ENCODE results near the gene ANO10. TPM values are rescaled to one million over a fixed set of nuclear protein-coding genes. Genes with fewer than 3 reads are reported as not detected.

Gene ANO10
- total RNA-seq, 3 donors from 2014 or later: 27.4 to 31.8 (median 28.5) TPM

- intact Hi-C loops (cut with DNase I; ENCODE audit: low total_unique reads): no loop called here
- Histone ChIP-seq H3K27ac (no peak overlapping the region), H3K4me3 (no peak overlapping the region), H3K27me3 (no peaks in the 10 kb centered on the region), H3K4me1 (no peaks in the 10 kb centered on the region), H3K9me3 (no peaks in the 10 kb centered on the region), H3K36me3 (no peaks in the 10 kb centered on the region)
- no peak for DNase-seq (ENCODE audit: low spot score in 2 of 2)
- no peak for TF ChIP-seq POLR2A (IDR thresholded peaks at IDR 0.05)
- TF ChIP-seq, protein P1, sequence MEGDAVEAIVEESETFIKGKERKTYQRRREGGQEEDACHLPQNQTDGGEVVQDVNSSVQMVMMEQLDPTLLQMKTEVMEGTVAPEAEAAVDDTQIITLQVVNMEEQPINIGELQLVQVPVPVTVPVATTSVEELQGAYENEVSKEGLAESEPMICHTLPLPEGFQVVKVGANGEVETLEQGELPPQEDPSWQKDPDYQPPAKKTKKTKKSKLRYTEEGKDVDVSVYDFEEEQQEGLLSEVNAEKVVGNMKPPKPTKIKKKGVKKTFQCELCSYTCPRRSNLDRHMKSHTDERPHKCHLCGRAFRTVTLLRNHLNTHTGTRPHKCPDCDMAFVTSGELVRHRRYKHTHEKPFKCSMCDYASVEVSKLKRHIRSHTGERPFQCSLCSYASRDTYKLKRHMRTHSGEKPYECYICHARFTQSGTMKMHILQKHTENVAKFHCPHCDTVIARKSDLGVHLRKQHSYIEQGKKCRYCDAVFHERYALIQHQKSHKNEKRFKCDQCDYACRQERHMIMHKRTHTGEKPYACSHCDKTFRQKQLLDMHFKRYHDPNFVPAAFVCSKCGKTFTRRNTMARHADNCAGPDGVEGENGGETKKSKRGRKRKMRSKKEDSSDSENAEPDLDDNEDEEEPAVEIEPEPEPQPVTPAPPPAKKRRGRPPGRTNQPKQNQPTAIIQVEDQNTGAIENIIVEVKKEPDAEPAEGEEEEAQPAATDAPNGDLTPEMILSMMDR (IDR thresholded peaks at IDR 0.05): no peak
- no peak for TF ChIP-seq POLR2AphosphoS5 (IDR thresholded peaks at IDR 0.05)
Observed at GRCh38 chr3:43540624-43541023, 81.2 kb downstream of the ANO10 start.

DNA sequence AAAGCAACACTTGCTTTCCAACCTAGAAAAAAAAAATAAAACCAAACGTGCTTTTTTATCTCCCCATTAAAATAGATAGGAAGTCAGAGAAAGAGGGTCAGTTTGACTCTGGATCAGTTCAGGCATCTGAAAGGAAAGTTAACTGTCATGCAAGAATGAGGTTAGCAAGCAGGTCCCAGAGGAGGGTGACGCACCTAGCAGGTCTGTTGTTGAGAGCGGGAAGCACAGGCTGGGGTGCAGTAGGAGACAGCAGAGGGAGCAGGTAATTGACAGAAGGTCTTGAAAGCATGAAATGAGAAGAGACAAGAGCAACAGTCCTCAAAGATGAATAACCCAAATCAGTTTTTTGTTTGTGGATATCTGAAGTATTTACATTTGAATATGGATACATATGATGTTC lies 82.5 kb downstream of the ANO10 start:
- no peak overlapping the region for H3K4me3 ChIP-seq
- no peaks in the 10 kb centered on the region for H3K4me1 ChIP-seq
- DNase-seq (ENCODE audit: low spot score in 2 of 2): no peak
- no peak for TF ChIP-seq POLR2AphosphoS5 (IDR thresholded peaks at IDR 0.05)
- no peak for TF ChIP-seq POLR2A (IDR thresholded peaks at IDR 0.05)
- TF ChIP-seq, protein P1 (IDR thresholded peaks at IDR 0.05): no peak
- H3K27me3 ChIP-seq: no peaks in the 10 kb centered on the region
- H3K27ac ChIP-seq: no peak overlapping the region
- intact Hi-C loops (cut with DNase I; ENCODE audit: low total_unique reads): no loop called here
- no peaks in the 10 kb centered on the region for H3K9me3 ChIP-seq
- H3K36me3 ChIP-seq: no peaks in the 10 kb centered on the region

DNA sequence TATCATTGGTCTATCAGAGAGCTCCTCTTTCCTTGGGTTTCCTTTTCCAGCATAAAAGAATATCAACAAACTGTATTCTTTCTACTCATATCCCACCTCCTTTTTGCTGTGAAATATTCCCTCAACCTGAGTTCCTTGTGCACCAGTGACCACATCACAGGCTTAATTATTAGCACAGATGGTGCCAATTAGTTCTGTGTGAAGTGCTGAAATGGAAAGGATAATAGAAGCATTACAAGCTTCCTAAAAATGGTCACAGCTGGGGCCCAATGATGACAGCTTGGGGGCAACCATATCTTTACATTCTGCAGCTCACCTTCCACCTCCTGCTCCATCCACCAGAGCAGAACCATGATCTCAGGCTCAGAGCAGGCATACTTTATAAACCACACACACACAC lies 84.6 kb downstream of the ANO10 start:
- Histone ChIP-seq H3K27me3 (no peaks in the 10 kb centered on the region), H3K36me3 (no peaks in the 10 kb centered on the region), H3K27ac (no peak overlapping the region), H3K4me1 (no peaks in the 10 kb centered on the region), H3K9me3 (no peaks in the 10 kb centered on the region), H3K4me3 (no peak overlapping the region)
- intact Hi-C loops (cut with DNase I; ENCODE audit: low total_unique reads): no loop called here
- no peak for DNase-seq (ENCODE audit: low spot score in 2 of 2)
- TF ChIP-seq POLR2AphosphoS5 (IDR thresholded peaks at IDR 0.05) (no peak), POLR2A (IDR thresholded peaks at IDR 0.05) (no peak)
- TF ChIP-seq, protein P1 (IDR thresholded peaks at IDR 0.05): no peak

DNA sequence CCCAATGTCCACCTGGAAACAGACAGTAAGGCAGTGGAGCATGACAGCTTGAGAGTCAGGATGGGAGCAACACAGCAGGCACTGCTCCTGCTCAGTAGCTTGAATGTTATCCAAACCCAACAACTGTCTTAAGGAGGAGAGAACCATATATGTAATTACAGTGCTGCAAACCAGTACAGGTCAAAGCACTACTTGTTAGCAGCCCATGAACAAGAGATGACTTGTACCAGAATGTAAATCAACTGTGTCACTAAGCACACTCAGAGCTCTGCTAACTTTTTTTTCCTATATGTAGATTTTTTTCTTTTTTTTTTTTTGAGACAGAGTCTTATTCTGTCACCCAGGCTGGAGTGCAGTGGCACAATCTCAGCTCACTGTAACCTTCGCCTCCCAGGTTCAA lies 87.1 kb downstream of the ANO10 start:
- intact Hi-C loops (cut with DNase I; ENCODE audit: low total_unique reads): no loop called here
- DNase-seq (ENCODE audit: low spot score in 2 of 2): no peak

GRCh38 chr3:43533009-43533408 lies 88.8 kb downstream of the ANO10 start:
- no peaks in the 10 kb centered on the region for H3K27me3 ChIP-seq
- H3K9me3 ChIP-seq: peaks cover 4 to 10% of the 10 kb centered on the region in 2 donors
- intact Hi-C loops (cut with DNase I; ENCODE audit: low total_unique reads): no loop called here

More for the DNA sequence above, 87.1 kb downstream of the ANO10 start:
- no peak overlapping the region for H3K4me3 ChIP-seq
- H3K27me3 ChIP-seq: no peaks in the 10 kb centered on the region
- no peaks in the 10 kb centered on the region for H3K9me3 ChIP-seq
- no peaks in the 10 kb centered on the region for H3K4me1 ChIP-seq
- TF ChIP-seq, protein P1 (IDR thresholded peaks at IDR 0.05): no peak
- TF ChIP-seq POLR2AphosphoS5 (IDR thresholded peaks at IDR 0.05) (no peak), POLR2A (IDR thresholded peaks at IDR 0.05) (no peak)
- H3K36me3 ChIP-seq: no peaks in the 10 kb centered on the region
- H3K27ac ChIP-seq: no peak overlapping the region

More at GRCh38 chr3:43533009-43533408, 88.8 kb downstream of the ANO10 start:
- Histone ChIP-seq H3K4me1 (no peaks in the 10 kb centered on the region), H3K27ac (no peak overlapping the region), H3K36me3 (no peaks in the 10 kb centered on the region), H3K4me3 (no peak overlapping the region)
- TF ChIP-seq, protein P1 (IDR thresholded peaks at IDR 0.05): no peak
- TF ChIP-seq POLR2A (IDR thresholded peaks at IDR 0.05) (no peak), POLR2AphosphoS5 (IDR thresholded peaks at IDR 0.05) (no peak)
- no peak for DNase-seq (ENCODE audit: low spot score in 2 of 2)
